IMR-90 (cell line): ENCODE measurements around the gene PCSK5. TPM values are rescaled to one million over a fixed set of nuclear protein-coding genes. Genes with fewer than 3 reads are reported as not detected.

Experiments
- ATAC-seq: fragments of 200-7000 bp; cut with Tn5 transposase; 2 replicates; pipeline ENCODE4 v1.9.1; 2020; ENCODE audit warnings: low read depth, mild to moderate bottlenecking, moderate library complexity
- BruUV-seq: library from RNA; stranded (reverse); fragments of 400-500 nt; replicated peaks from 2 replicates; lab custom pipeline; 2021; lab: Mats Ljungman, UMichigan
- CTCF ChIA-PET: fragments of 300-600 bp; formaldehyde crosslinking; extraction: SDS; loops from one replicate; lab custom pipeline; 2021; ENCODE audit warnings: antibody characterized with exemption; lab: Yijun Ruan, JAX
- POLR2A ChIA-PET: fragments of 300-600 bp; sonication (Branson Sonifier 250); formaldehyde crosslinking; loops from one replicate; lab custom pipeline; 2022; ENCODE audit warnings: antibody characterized with exemption; ENCODE audit not compliant: unreplicated experiment; lab: Charles Lee
- DNase-seq: peaks from one replicate; pipeline ENCODE4 v3.0.0; 2013
- H2AFZ ChIP-seq: replicated peaks from 2 replicates; pipeline ENCODE3; 2013; ENCODE audit warnings: low read length, mild to moderate bottlenecking; ENCODE audit not compliant: poor library complexity
- H2AK5ac ChIP-seq: 2 replicates; pipeline ENCODE4 v1.6.1; 2013; ENCODE audit warnings: low read depth, low read length, inconsistent platforms
- H2AK9ac ChIP-seq: replicated peaks from 2 replicates; pipeline ENCODE3; 2013; ENCODE audit warnings: mild to moderate bottlenecking, low read depth, low read length, moderate library complexity; ENCODE audit not compliant: poor library complexity
- H2BK120ac ChIP-seq: 2 replicates; pipeline ENCODE4 v1.6.1; 2013; ENCODE audit warnings: low read depth, low read length, inconsistent platforms
- H2BK15ac ChIP-seq: 3 replicates; pipeline ENCODE4 v1.6.1; 2013; ENCODE audit warnings: low read depth, low read length, inconsistent platforms
- H2BK20ac ChIP-seq: 2 replicates; pipeline ENCODE4 v1.6.1; 2013; ENCODE audit warnings: low read depth, mild to moderate bottlenecking, inconsistent platforms, low read length, moderate library complexity
- H2BK5ac ChIP-seq: 2 replicates; pipeline ENCODE4 v1.6.1; 2013; ENCODE audit warnings: mild to moderate bottlenecking, low read depth, low read length, inconsistent platforms; ENCODE audit not compliant: poor library complexity, severe bottlenecking
- H3K14ac ChIP-seq: replicated peaks from 2 replicates; pipeline ENCODE4 v1.6.1; 2013; ENCODE audit warnings: low read depth, low read length, inconsistent platforms
- H3K18ac ChIP-seq: 2 replicates; pipeline ENCODE4 v1.6.1; 2013; ENCODE audit warnings: low read depth, low read length, control low read depth
- H3K23ac ChIP-seq: 2 replicates; pipeline ENCODE4 v1.6.1; 2013; ENCODE audit warnings: low read depth, low read length, inconsistent platforms
- H3K27ac ChIP-seq: 2 replicates; pipeline ENCODE4 v1.5.1; 2013; ENCODE audit warnings: mild to moderate bottlenecking, control low read depth, low read length; ENCODE audit not compliant: insufficient read depth
- H3K27me3 ChIP-seq: 2 replicates; pipeline ENCODE4 v1.6.1; 2013; ENCODE audit warnings: low read length; ENCODE audit not compliant: control insufficient read depth, insufficient read depth
- H3K36me3 ChIP-seq: 2 replicates; pipeline ENCODE4 v1.6.1; 2013; ENCODE audit warnings: low read length, mixed read lengths; ENCODE audit not compliant: control insufficient read depth, insufficient read depth
- H3K4ac ChIP-seq: 2 replicates; pipeline ENCODE4 v1.6.1; 2013; ENCODE audit warnings: low read depth, low read length, inconsistent platforms
- H3K4me1 ChIP-seq: 2 replicates; pipeline ENCODE4 v1.6.1; 2013; ENCODE audit warnings: low read length, mixed read lengths; ENCODE audit not compliant: control insufficient read depth, insufficient read depth
- H3K4me2 ChIP-seq: 2 replicates; pipeline ENCODE4 v1.6.1; 2013; ENCODE audit warnings: low read depth, mild to moderate bottlenecking, control low read depth, low read length, moderate library complexity
- H3K4me3 ChIP-seq: 2 replicates; pipeline ENCODE4 v1.5.1; 2013; ENCODE audit warnings: low read depth, mild to moderate bottlenecking, control low read depth, low read length, moderate library complexity; ENCODE audit not compliant: insufficient read depth
- H3K56ac ChIP-seq: 2 replicates; pipeline ENCODE4 v1.6.1; 2013; ENCODE audit warnings: low read length, inconsistent platforms; ENCODE audit not compliant: insufficient read depth; ENCODE audit errors: extremely low read depth
- H3K79me1 ChIP-seq, 2 experiments: 2 replicates each; pipeline ENCODE4 v1.6.1; 2013; ENCODE audit warnings: low read length in 2 of 2, inconsistent platforms in 1 of 2, low read depth in 1 of 2
- H3K9ac ChIP-seq: 2 replicates; pipeline ENCODE4 v1.6.1; 2013; ENCODE audit warnings: low read depth, low read length, control low read depth
- H3K9me1 ChIP-seq: 2 replicates; pipeline ENCODE4 v1.6.1; 2013; ENCODE audit warnings: low read length, inconsistent platforms; ENCODE audit not compliant: insufficient read depth
- H3K9me3 ChIP-seq: 2 replicates; pipeline ENCODE4 v1.6.1; 2013; ENCODE audit warnings: low read length; ENCODE audit not compliant: control insufficient read depth, insufficient read depth
- H4K20me1 ChIP-seq: 2 replicates; pipeline ENCODE4 v1.6.1; 2013; ENCODE audit warnings: low read length, inconsistent platforms; ENCODE audit not compliant: insufficient read depth
- H4K5ac ChIP-seq: 2 replicates; pipeline ENCODE4 v1.6.1; 2013; ENCODE audit warnings: mild to moderate bottlenecking, low read depth, low read length, control low read depth
- H4K8ac ChIP-seq, 2 experiments: 2 replicates each; pipeline ENCODE4 v1.6.1; 2013; ENCODE audit warnings: low read depth in 2 of 2, low read length in 2 of 2, control low read depth in 1 of 2, inconsistent platforms in 1 of 2
- H4K91ac ChIP-seq: 2 replicates; pipeline ENCODE4 v1.6.1; 2013; ENCODE audit warnings: low read depth, low read length, inconsistent platforms; ENCODE audit not compliant: insufficient read depth
- BHLHE40 ChIP-seq: fragments of 150-350 bp; IDR thresholded peaks from 2 replicates; pipeline ENCODE4 v1.6.1; 2016; ENCODE audit warnings: mild to moderate bottlenecking, low read depth, low read length
- CEBPB ChIP-seq: IDR thresholded peaks from 2 replicates; pipeline ENCODE4 v1.6.1; 2012; ENCODE audit warnings: low read depth, low read length, improper control_type of control experiment
- CHD1 ChIP-seq: IDR thresholded peaks from 2 replicates; pipeline ENCODE4 v1.6.1; 2012; ENCODE audit warnings: low read depth, low read length, improper control_type of control experiment
- FOS ChIP-seq: fragments of 150-350 bp; IDR thresholded peaks from 2 replicates; pipeline ENCODE4 v1.6.1; 2016; ENCODE audit warnings: low read depth, low read length
- MAFK ChIP-seq: IDR thresholded peaks from 2 replicates; pipeline ENCODE4 v1.6.1; 2012; ENCODE audit warnings: low read depth, low read length, improper control_type of control experiment
- MAZ ChIP-seq: IDR thresholded peaks from 2 replicates; pipeline ENCODE4 v1.6.1; 2012; ENCODE audit warnings: low read depth, mild to moderate bottlenecking, low read length, improper control_type of control experiment, moderate library complexity, borderline replicate concordance
- MXI1 ChIP-seq: IDR thresholded peaks from 2 replicates; pipeline ENCODE4 v1.6.1; 2012; ENCODE audit warnings: low read depth, mild to moderate bottlenecking, low read length, moderate library complexity, borderline replicate concordance
- NFE2L2 ChIP-seq: fragments of 150-350 bp; IDR thresholded peaks from 2 replicates; pipeline ENCODE4 v1.6.1; 2016; ENCODE audit warnings: low read depth, mild to moderate bottlenecking, low read length
- POLR2A ChIP-seq: IDR thresholded peaks from 2 replicates; pipeline ENCODE4 v1.6.1; 2012; ENCODE audit warnings: mild to moderate bottlenecking, low read depth, low read length
- RAD21 ChIP-seq: IDR thresholded peaks from 2 replicates; pipeline ENCODE4 v1.6.1; 2012; ENCODE audit warnings: low read length, improper control_type of control experiment
- RCOR1 ChIP-seq: IDR thresholded peaks from 2 replicates; pipeline ENCODE4 v1.6.1; 2012; ENCODE audit warnings: mild to moderate bottlenecking, low read length, improper control_type of control experiment; ENCODE audit not compliant: insufficient replicate concordance
- RFX5 ChIP-seq: IDR thresholded peaks from 2 replicates; pipeline ENCODE4 v1.8.0; 2012; ENCODE audit warnings: low read depth, mild to moderate bottlenecking, low read length, moderate library complexity
- SMC3 ChIP-seq: fragments of 150-350 bp; IDR thresholded peaks from 2 replicates; pipeline ENCODE4 v1.6.1; 2016; ENCODE audit warnings: low read depth, mild to moderate bottlenecking, antibody characterized with exemption, low read length, moderate library complexity
- WGBS, 2 experiments: methylation state at CpG; one replicate each; pipeline versions ENCODE4 v1.1.5 to v1.1.7; 2013; ENCODE audit warnings: missing lambda C conversion rate in 2 of 2; ENCODE audit not compliant: insufficient read length in 1 of 2; ENCODE audit errors: extremely low coverage in 2 of 2; 5-methylcytosine and 5-hydroxymethylcytosine counted together
- dilution Hi-C: fragments of 300-500 bp; cut with HindIII; formaldehyde crosslinking; loops from one replicate; pipeline ENCODE4 v1.14.3; 2018; ENCODE audit warnings: low sequenced_read_pairs; ENCODE audit not compliant: unreplicated experiment
- in situ Hi-C: fragments of 300-500 bp; cut with MboI; formaldehyde crosslinking; loops from 3 replicates; pipeline ENCODE4 v1.14.3; 2019; ENCODE audit warnings: low sequenced_read_pairs, inconsistent platforms, mixed read lengths
- intact Hi-C: fragments of 100-400 bp; cut with micrococcal nuclease; formaldehyde crosslinking; loops from 2 replicates; pipeline ENCODE4 v1.10.0; 2022
- polyA plus RNA-seq, 3 experiments: library from polyadenylated mRNA; depleted of rRNA; stranded (reverse); fragments of >200 nt; gene quantifications; 2 replicates each; pipeline ENCODE4 v1.2.3, GENCODE V29; 2012; ENCODE audit warnings: low replicate concordance in 1 of 3
- total RNA-seq: library from RNA; depleted of rRNA; stranded (reverse); fragments of >200 nt; gene quantifications from 2 replicates; pipeline ENCODE4 v1.2.3, GENCODE V29; 2012
- TF ChIP-seq, protein P1 (sequence below): fragments of 150-350 bp; IDR thresholded peaks from 2 replicates; pipeline ENCODE4 v1.6.1; 2016; ENCODE audit warnings: low read depth, mild to moderate bottlenecking, low read length, moderate library complexity, borderline replicate concordance
- TF ChIP-seq, protein P2 (sequence below): conservative IDR thresholded peaks from 2 replicates; pipeline ENCODE4 v1.5.1; 2012; ENCODE audit warnings: mild to moderate bottlenecking, low read depth, low read length, improper control_type of control experiment
- TF ChIP-seq, protein P3 (sequence below): fragments of 150-350 bp; IDR thresholded peaks from 2 replicates; pipeline ENCODE4 v1.6.1; 2017; ENCODE audit warnings: mild to moderate bottlenecking, antibody characterized with exemption, low read length, low read depth

Gene PCSK5
- total and polyA plus RNA-seq, 2 of the 4 experiments (the other 2 are of a cell fraction) = 1.5 to 3.0 TPM

DNA sequence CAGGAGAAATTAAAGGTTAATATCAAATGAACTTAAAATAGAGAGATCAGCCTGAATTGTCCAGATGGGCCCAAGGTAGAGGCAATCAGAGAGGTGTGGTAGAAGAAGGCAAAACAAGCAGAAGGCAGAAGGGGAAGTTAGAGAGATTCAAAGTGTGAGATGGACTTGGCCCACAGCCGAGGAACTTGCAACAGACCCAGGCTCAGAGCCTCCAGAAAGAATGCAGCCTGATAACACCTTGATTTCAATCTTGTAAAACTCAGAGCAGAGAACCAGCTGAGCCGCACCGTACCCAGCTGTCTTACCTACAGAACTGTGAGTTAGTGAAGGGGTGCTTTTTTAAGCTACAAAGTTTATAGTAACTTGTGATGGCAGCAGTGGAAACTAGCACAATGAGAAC lies 312.9 kb downstream of the PCSK5 start:
- no peak for ATAC-seq
- H2BK15ac ChIP-seq = no peak overlapping the region

More for the DNA sequence above, 312.9 kb downstream of the PCSK5 start:
- Histone ChIP-seq H4K5ac (no peak overlapping the region), H3K27ac (no peak overlapping the region), H3K4me3 (no peak overlapping the region), H3K14ac (no peak overlapping the region), H3K4me1 (peaks cover 8% of the 10 kb centered on the region), H4K20me1 (no peaks in the 10 kb centered on the region), H2AK5ac (no peak overlapping the region), H3K23ac (no peak overlapping the region), H4K91ac (no peak overlapping the region), H2BK5ac (no peak overlapping the region), H3K36me3 (no peaks in the 10 kb centered on the region), H2AFZ (no peak overlapping the region), H3K9me3 (no peaks in the 10 kb centered on the region), H3K9ac (no peak overlapping the region), H3K4me2 (no peak overlapping the region), H3K27me3 (no peaks in the 10 kb centered on the region), H3K18ac (peak overlapping the region; percentile 26; the same call in 1 of the 2 replicates), H3K9me1 (peaks cover 3% of the 10 kb centered on the region; the same call in 1 of the 2 replicates), H3K56ac (no peak overlapping the region), H3K4ac (no peak overlapping the region), H3K79me1 (no peaks in the 10 kb centered on the region), H2AK9ac (no peak overlapping the region), H4K8ac (no peak overlapping the region), H2BK20ac (no peak overlapping the region), H2BK120ac (no peak overlapping the region)
- dilution Hi-C loops = no loop called here
- intact Hi-C loops = no loop called here
- TF ChIP-seq SMC3 = no peak
- TF ChIP-seq, protein P1, sequence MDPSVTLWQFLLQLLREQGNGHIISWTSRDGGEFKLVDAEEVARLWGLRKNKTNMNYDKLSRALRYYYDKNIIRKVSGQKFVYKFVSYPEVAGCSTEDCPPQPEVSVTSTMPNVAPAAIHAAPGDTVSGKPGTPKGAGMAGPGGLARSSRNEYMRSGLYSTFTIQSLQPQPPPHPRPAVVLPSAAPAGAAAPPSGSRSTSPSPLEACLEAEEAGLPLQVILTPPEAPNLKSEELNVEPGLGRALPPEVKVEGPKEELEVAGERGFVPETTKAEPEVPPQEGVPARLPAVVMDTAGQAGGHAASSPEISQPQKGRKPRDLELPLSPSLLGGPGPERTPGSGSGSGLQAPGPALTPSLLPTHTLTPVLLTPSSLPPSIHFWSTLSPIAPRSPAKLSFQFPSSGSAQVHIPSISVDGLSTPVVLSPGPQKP = no peak
- TF ChIP-seq RCOR1 = no peak
- TF ChIP-seq MXI1 = no peak
- TF ChIP-seq CEBPB = no peak
- TF ChIP-seq BHLHE40 = no peak
- no peak for TF ChIP-seq CHD1
- TF ChIP-seq MAFK = no peak
- no peak for TF ChIP-seq RFX5
- TF ChIP-seq, protein P2, sequence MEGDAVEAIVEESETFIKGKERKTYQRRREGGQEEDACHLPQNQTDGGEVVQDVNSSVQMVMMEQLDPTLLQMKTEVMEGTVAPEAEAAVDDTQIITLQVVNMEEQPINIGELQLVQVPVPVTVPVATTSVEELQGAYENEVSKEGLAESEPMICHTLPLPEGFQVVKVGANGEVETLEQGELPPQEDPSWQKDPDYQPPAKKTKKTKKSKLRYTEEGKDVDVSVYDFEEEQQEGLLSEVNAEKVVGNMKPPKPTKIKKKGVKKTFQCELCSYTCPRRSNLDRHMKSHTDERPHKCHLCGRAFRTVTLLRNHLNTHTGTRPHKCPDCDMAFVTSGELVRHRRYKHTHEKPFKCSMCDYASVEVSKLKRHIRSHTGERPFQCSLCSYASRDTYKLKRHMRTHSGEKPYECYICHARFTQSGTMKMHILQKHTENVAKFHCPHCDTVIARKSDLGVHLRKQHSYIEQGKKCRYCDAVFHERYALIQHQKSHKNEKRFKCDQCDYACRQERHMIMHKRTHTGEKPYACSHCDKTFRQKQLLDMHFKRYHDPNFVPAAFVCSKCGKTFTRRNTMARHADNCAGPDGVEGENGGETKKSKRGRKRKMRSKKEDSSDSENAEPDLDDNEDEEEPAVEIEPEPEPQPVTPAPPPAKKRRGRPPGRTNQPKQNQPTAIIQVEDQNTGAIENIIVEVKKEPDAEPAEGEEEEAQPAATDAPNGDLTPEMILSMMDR = no peak
- TF ChIP-seq MAZ = no peak
- TF ChIP-seq, protein P3, sequence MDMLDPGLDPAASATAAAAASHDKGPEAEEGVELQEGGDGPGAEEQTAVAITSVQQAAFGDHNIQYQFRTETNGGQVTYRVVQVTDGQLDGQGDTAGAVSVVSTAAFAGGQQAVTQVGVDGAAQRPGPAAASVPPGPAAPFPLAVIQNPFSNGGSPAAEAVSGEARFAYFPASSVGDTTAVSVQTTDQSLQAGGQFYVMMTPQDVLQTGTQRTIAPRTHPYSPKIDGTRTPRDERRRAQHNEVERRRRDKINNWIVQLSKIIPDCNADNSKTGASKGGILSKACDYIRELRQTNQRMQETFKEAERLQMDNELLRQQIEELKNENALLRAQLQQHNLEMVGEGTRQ = no peak
- TF ChIP-seq NFE2L2 = no peak
- no peak for TF ChIP-seq RAD21
- no peak for TF ChIP-seq POLR2A
- TF ChIP-seq FOS = no peak
- DNase-seq = no peak
- ChIA-PET POLR2A (no interaction called here), CTCF (no interaction called here)
- no CpG with 5 or more reads among the region's 3 CpGs for WGBS, 2 experiments
- in situ Hi-C loops = no loop called here
- no TSS peak for BruUV-seq
